ENCODE results near the gene TXNDC17.
"Not testable (repeated sequence)": the region's sequence is repeated elsewhere in the genome, so short reads cannot be mapped to it uniquely, and the experiment has no call there.

The TXNDC17 gene

GRCh38 chr17:6663200-6663599, 22.3 kb downstream of the TXNDC17 start:
- DNase-seq, result not testable (repeated sequence)

GRCh38 chr17:6666077-6666521, 25.2 kb downstream of the TXNDC17 start:
- DNase-seq, result peak; percentile 84

- no peak for DNase-seq
Measured at GRCh38 chr17:6666557-6666956, 25.7 kb downstream of the TXNDC17 start.

- DNase-seq, result no peak
Measured at GRCh38 chr17:6667516-6667915, 26.7 kb downstream of the TXNDC17 start.

- no peak for DNase-seq
Measured at GRCh38 chr17:6668219-6668618, 27.4 kb downstream of the TXNDC17 start.

GRCh38 chr17:6668727-6669425, 28.0 kb downstream of the TXNDC17 start:
- no peak for DNase-seq

GRCh38 chr17:6669479-6670212, 28.8 kb downstream of the TXNDC17 start:
- no peak for DNase-seq

GRCh38 chr17:6670571-6670970, 29.7 kb downstream of the TXNDC17 start:
- no peak for DNase-seq

- no peak for DNase-seq
Measured at GRCh38 chr17:6670999-6671398, 30.1 kb downstream of the TXNDC17 start.

GRCh38 chr17:6671431-6671830, 30.6 kb downstream of the TXNDC17 start:
- DNase-seq, result no peak

- no peak for DNase-seq
Measured at GRCh38 chr17:6674586-6674985, 33.7 kb downstream of the TXNDC17 start.

GRCh38 chr17:6675201-6675825, 34.5 kb downstream of the TXNDC17 start:
- peak; percentile 80 for DNase-seq

- no peak for DNase-seq
Measured at GRCh38 chr17:6676802-6677157, 35.9 kb downstream of the TXNDC17 start.

GRCh38 chr17:6677158-6677831, 36.4 kb downstream of the TXNDC17 start:
- DNase-seq, result peak; percentile 25

- DNase-seq, result no peak
Measured at GRCh38 chr17:6677946-6678345, 37.1 kb downstream of the TXNDC17 start.

GRCh38 chr17:6679241-6679640, 38.4 kb downstream of the TXNDC17 start:
- no peak for DNase-seq

GRCh38 chr17:6681176-6681575, 40.3 kb downstream of the TXNDC17 start:
- no peak for DNase-seq

GRCh38 chr17:6681671-6682070, 40.8 kb downstream of the TXNDC17 start:
- DNase-seq, result no peak

- DNase-seq, result no peak
Measured at GRCh38 chr17:6682339-6682738, 41.5 kb downstream of the TXNDC17 start.

- DNase-seq, result no peak
Measured at GRCh38 chr17:6683081-6683684, 42.3 kb downstream of the TXNDC17 start.

GRCh38 chr17:6683730-6684459, 43.0 kb downstream of the TXNDC17 start:
- DNase-seq, result no peak

GRCh38 chr17:6684460-6684783, 43.6 kb downstream of the TXNDC17 start:
- no peak for DNase-seq
